ACHN (cell line): ENCODE measurements around the gene CCDC78.
"Not testable (repeated sequence)": the region's sequence is repeated elsewhere in the genome, so short reads cannot be mapped to it uniquely, and the experiment has no call there.

Experiments
- DNase-seq: peaks from one replicate; pipeline ENCODE4 v3.0.0-alpha.2; 2015
- in situ Hi-C: cut with HindIII; loops from 2 replicates; pipeline ENCODE4 v1.10.0; 2017; ENCODE audit warnings: low sequenced_read_pairs, low pct_ligation_motif_present, low pct_unique_long_range_greater_than_20kb

The CCDC78 gene

GRCh38 chr16:762595-763268 is 36.5 kb upstream of the CCDC78 start:
- DNase-seq = no peak
- in situ Hi-C loops = no loop called here

GRCh38 chr16:761625-762513 is 35.6 kb upstream of the CCDC78 start:
- in situ Hi-C loops = no loop called here
- DNase-seq = no peak

DNA sequence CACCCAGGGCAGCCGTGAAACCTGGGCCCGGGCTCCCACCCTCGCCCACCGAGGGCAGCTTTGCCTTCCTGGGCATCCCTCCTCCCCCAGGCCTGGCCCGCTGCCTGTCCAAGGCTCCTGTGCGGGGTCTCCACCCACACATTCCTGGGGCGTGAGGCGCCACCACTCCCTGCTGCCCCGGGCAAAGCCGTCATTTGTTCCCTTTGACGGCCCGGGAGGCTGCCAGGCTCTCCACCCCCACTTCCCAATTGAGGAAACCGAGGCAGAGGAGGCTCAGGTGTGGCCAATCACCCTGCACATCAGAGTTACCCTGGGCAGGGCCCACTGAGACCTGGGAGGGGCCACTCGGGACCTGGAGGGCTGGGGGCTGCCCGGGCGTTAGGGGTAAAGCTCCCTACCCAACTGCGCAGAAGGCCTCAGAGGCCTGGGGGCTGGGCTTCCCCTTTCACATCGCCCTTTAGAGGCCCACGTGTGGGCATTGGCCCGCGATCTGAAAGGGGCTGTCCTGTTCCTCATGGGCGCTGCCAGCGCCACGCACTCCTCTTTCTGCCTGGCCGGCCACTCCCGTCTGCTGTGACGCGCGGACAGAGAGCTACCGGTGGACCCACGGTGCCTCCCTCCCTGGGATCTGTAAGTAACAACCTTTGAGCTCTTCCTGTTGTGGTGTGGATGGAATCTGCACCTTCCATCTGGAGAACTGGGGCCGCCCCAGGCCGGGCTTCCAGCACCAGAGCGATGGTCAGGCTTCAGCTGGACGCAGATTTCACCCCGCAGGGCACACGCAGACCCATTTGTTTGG is 34.5 kb upstream of the CCDC78 start, which contains the start of gene MSLN:
Gene MSLN (plus strand): TSS at position 190 of the 799 bp plus-strand sequence. CDS start 1,947 bp downstream, outside the sequence.
- DNase-seq = no peak

DNA sequence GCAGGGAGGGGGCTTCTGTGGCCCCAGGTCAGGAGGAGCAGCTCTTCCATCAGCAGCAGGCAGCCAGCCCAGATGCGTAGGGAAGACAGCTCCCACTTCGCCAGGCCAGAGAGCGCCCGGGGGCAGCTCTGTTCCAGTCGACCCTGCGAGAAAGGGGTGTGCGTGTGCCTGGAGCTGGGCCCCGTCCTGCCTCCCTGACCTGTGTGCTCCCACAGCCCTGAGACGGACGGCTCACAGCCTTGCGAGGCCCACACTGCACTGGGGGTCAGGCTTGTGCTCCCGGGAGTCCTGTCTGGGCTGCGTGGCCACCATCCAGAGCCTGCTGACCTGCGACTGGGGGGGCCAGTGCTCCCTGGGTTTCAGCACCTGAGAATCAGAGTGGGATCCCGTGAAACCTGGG is 33.8 kb upstream of the CCDC78 start:
- no peak for DNase-seq
- in situ Hi-C loops = no loop called here

More for the DNA sequence above, 34.5 kb upstream of the CCDC78 start, which contains the start of gene MSLN:
- in situ Hi-C loops = no loop called here

GRCh38 chr16:759110-759910 is 33.1 kb upstream of the CCDC78 start:
- no peak for DNase-seq
- in situ Hi-C loops = no loop called here

DNA sequence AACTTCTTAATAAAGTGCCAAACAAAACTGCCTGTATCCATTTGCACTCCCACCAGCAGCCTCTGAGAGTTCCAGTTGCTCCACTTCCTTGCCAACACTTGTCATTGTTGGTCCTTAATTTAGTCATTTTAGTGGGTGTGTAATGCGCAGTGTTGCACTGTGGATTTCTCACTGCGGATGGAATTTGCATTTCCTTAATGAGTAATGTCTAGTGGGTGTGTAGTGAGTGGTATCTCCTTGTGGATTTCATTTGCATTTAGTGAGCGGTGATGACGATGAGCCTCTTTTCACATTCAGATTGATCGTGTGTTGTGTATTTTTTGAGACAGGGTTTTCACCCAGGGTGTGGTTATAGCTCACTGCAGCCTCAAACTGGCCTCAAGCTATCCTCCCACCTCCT is 30.2 kb upstream of the CCDC78 start:
- DNase-seq = no peak
- in situ Hi-C loops = no loop called here

DNA sequence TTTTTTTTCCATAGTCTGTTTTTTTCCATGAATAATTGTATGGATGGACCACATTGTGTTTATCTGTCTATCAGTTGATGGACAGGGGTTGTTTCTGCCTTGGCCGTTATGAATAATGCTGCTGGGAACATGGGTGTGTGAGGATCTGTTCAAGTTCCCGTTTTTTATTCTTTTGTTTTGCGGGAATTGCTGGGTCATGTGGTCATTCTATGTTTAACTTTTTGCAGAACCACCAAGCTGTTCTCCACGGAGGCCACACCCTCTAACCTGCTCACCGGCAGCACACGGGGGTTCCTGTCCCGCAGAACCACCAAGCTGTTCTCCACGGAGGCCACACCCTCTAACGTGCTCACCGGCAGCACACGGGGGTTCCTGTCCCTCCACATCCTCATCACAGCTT is 28.4 kb upstream of the CCDC78 start:
- no peak for DNase-seq
- in situ Hi-C loops = no loop called here

DNA sequence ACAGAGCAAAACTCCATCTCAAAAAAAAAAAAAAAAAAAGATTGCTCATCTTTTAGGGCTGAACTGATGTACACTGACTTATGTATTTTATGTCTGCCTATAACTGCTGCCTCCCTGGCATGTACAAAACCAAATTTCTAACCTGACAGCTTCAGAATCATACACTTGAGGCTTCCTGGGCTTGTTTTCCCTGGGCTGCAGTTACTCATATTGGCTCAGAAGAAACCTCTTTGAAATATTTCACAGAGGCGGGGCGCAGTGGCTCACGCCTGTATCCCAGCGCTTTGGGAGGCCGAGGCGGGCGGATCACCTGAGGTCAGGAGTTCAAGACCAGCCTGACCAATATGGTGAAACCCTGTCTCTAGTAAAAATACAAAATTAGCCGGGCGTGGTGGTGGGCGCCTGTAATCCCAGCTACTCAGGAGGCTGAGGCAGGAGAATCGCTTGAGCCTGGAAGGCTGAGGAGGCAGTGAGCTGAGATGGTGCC is 27.9 kb upstream of the CCDC78 start:
- DNase-seq, in situ Hi-C loops: not testable (repeated sequence)

- no peak for DNase-seq
- in situ Hi-C loops = no loop called here
These were observed 25.7 kb upstream of the CCDC78 start for GRCh38 chr16:752007-752312.

DNA sequence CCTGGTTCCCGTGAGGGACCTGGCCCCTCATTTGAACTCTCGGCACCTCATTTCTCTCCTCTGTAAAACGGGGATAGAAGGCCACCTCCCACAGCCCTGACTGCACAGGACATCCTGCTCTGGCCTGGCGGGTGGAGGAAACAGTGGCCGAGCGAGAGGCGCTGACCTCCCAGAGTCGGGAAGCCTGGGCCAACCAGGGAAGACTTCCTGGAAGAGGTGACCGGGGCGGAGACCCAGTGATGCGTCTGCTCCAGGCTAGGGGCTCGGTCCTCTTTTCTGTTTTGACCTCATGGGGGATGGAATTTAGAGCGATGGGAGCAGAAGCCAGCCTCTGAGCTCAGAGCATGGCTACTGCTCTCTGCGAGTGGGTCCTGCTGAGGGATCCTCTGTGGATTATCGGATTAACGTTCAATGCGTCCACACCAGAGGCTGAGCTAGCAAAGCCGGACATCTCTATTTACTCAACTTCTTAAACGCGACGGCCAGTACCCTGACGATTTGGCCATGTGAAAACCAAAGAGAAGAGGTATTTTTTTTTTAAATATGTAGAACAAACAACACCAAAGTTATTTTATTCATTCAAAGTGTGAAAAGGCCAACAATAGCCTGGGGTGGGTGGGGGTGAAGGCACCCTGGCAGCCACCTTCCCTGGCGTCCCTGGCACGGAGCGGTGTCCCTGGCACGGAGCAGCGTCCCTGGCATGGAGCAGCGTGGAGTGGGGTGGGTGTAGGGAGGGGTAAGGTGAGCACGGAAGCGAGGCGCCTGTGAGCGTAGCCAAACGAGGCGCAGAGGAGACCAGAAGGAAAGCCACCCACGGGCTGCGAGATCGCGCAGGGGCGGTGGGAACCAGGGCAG is 25.1 kb upstream of the CCDC78 start:
- in situ Hi-C loops = no loop called here
- DNase-seq = no peak

GRCh38 chr16:750485-750884 is 24.2 kb upstream of the CCDC78 start:
- in situ Hi-C loops = no loop called here

GRCh38 chr16:749010-749409 is 22.8 kb upstream of the CCDC78 start:
- in situ Hi-C loops = no loop called here
- peak; percentile 36 for DNase-seq

More at GRCh38 chr16:750485-750884, 24.2 kb upstream of the CCDC78 start:
- no peak for DNase-seq

DNA sequence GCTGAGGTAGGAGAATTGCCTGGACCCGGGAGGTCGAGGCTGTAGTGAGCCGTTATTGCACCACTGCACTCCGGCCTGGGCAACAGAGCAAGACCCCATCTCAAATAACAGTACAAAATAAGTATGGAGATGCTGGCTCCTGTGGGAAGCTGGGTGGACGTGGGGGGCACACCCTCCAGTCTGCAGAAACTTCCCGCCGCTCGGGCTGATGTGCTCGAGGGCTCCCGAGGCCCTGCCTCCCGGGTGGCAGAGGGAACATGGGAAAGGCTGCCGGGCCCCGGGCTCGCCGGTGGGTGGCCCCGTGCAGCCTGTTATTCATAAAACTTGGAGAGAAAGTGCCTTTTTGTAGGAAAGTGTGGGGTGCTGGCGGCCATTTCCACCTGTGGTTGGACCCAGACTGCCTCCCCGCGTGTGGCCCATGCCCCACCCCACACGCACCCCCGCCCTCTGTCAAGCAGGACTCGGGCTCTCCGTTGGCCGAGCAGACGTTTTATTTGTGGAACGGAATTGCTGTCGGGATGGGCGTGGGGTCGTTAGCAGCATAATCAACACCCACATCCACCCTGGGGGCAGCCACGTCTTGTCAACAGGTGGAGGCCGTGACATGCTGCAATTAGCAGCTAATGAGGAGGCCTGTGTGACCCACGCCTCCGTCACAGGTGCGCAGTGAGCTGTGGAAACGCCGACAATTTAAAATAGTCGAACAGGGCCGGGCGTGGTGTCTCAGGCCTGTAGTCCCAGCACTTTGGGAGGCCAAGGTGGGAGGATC is 21.9 kb upstream of the CCDC78 start:
- DNase-seq = no peak
- in situ Hi-C loops = no loop called here

- DNase-seq = no peak
- in situ Hi-C loops = no loop called here
These were observed 20.4 kb upstream of the CCDC78 start for GRCh38 chr16:746637-747036.

GRCh38 chr16:745739-746138 is 19.5 kb upstream of the CCDC78 start:
- in situ Hi-C loops = no loop called here
- DNase-seq = peak; percentile 66

DNA sequence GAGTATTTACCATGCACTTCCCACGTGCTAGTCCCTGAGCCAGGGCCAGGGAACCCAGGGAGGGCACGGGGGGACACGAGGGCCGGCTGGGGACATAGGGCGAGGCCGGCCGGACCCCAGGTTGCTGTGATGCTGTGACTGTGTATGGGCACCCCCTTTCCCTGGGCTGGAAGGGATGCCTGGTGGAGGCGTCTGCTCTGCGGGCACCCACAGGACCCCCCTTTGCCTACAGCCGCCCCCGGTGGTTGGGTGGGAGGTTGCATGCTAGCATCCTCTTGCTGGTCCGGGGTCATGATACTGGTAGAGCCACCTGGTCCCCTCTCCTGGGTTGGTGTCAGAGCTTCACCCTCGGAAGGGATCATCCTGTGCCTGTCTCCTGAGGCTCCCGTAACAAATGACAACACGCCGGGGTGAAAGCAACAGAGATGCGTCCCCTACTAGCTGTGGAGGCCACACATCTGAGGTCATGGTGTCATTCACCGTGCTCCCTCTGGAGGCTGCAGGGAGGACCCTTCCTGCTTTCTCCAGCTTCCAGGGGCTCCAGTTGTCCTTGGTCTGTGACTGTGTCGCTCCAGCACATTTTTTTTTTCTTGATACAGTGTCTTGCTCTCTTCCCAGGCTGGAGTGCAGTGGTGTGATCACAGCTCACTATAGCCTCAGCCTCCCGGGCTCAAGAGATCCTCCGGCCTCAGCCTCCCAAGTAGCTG is 17.7 kb upstream of the CCDC78 start:
- in situ Hi-C loops = no loop called here
- no peak for DNase-seq
